Activated T-cell treated with anti-CD3 and anti-CD28 coated beads, Interleukin-2, amount 50 U/mL, for 4 hours (primary cell): Measurements from ENCODE around the gene SCARB2. TPM values are rescaled to one million over a fixed set of nuclear protein-coding genes. Genes with fewer than 3 reads are reported as not detected.

Source experiments
- ATAC-seq, 2 donors: fragments of 200-7000 bp; cut with Tn5 transposase; one replicate each; pipeline ENCODE4 v1.10.0; 2021
- DNase-seq: peaks from one replicate; pipeline ENCODE4 v3.0.0-alpha.2; 2020
- H3K27me3 Mint-ChIP-seq: one replicate; pipeline ENCODE4 v1.8.0; 2021; ENCODE audit warnings: low read depth, mixed read lengths
- H3K36me3 Mint-ChIP-seq: one replicate; pipeline ENCODE4 v1.8.0; 2022; ENCODE audit warnings: mixed read lengths; ENCODE audit not compliant: insufficient read depth
- H3K4me1 Mint-ChIP-seq: one replicate; pipeline ENCODE4 v1.8.0; 2021; ENCODE audit warnings: low read depth, mixed read lengths
- H3K4me3 Mint-ChIP-seq: one replicate; pipeline ENCODE4 v1.8.0; 2021; ENCODE audit warnings: mild to moderate bottlenecking, moderate library complexity, mixed read lengths
- H3K9me3 Mint-ChIP-seq: one replicate; pipeline ENCODE4 v1.8.0; 2021; ENCODE audit warnings: mixed read lengths
- total RNA-seq, 3 donors: library from RNA; stranded (reverse); gene quantifications; one replicate each; pipeline ENCODE4 v1.2.1, GENCODE V29; 2021

The SCARB2 gene
- total RNA-seq, 3 donors from 2014 or later: 3.5 to 5.3 (median 4.6) TPM

- Mint-ChIP-seq H3K4me3 (no peak overlapping the region), H3K9me3 (peaks cover 25% of the 10 kb centered on the region), H3K27me3 (no peaks in the 10 kb centered on the region), H3K4me1 (no peaks in the 10 kb centered on the region), H3K36me3 (no peaks in the 10 kb centered on the region)
- DNase-seq (no peak), ATAC-seq (no peak)
These were observed 24.6 kb upstream of the SCARB2 start for GRCh38 chr4:76238236-76238635.

GRCh38 chr4:76235915-76236314 lies 22.3 kb upstream of the SCARB2 start:
- ATAC-seq: no peak
- Mint-ChIP-seq H3K27me3 (no peaks in the 10 kb centered on the region), H3K9me3 (peaks cover 23% of the 10 kb centered on the region), H3K4me1 (no peaks in the 10 kb centered on the region), H3K36me3 (no peaks in the 10 kb centered on the region), H3K4me3 (no peak overlapping the region)
- DNase-seq: no peak

GRCh38 chr4:76235407-76235806 lies 21.8 kb upstream of the SCARB2 start:
- Mint-ChIP-seq H3K27me3 (no peaks in the 10 kb centered on the region), H3K4me3 (no peak overlapping the region), H3K4me1 (no peaks in the 10 kb centered on the region), H3K36me3 (no peaks in the 10 kb centered on the region), H3K9me3 (peaks cover 18% of the 10 kb centered on the region)
- no peak for ATAC-seq
- no peak for DNase-seq

- Mint-ChIP-seq H3K27me3 (no peaks in the 10 kb centered on the region), H3K4me3 (no peak overlapping the region), H3K36me3 (no peaks in the 10 kb centered on the region), H3K4me1 (no peaks in the 10 kb centered on the region), H3K9me3 (peaks cover 11% of the 10 kb centered on the region)
- DNase-seq (no peak), ATAC-seq (no peak)
These were observed 21.0 kb upstream of the SCARB2 start for GRCh38 chr4:76234679-76235044.

- H3K36me3 Mint-ChIP-seq: no peaks in the 10 kb centered on the region
- no peak for DNase-seq
- H3K27me3 Mint-ChIP-seq: no peaks in the 10 kb centered on the region
- peaks cover 12% of the 10 kb centered on the region for H3K9me3 Mint-ChIP-seq
- H3K4me3 Mint-ChIP-seq: no peak overlapping the region
- ATAC-seq: no peak
- H3K4me1 Mint-ChIP-seq: no peaks in the 10 kb centered on the region
These were observed 20.5 kb upstream of the SCARB2 start for GRCh38 chr4:76233967-76234678.

- DNase-seq (no peak), ATAC-seq (no peak)
- Mint-ChIP-seq H3K9me3 (peaks cover 18% of the 10 kb centered on the region), H3K36me3 (peaks cover 2% of the 10 kb centered on the region), H3K27me3 (no peaks in the 10 kb centered on the region), H3K4me1 (no peaks in the 10 kb centered on the region), H3K4me3 (no peak overlapping the region)
These were observed 19.9 kb upstream of the SCARB2 start for GRCh38 chr4:76233529-76233928.

- ATAC-seq (no peak), DNase-seq (no peak)
- peaks cover 19% of the 10 kb centered on the region for H3K9me3 Mint-ChIP-seq
- no peaks in the 10 kb centered on the region for H3K4me1 Mint-ChIP-seq
- H3K27me3 Mint-ChIP-seq: no peaks in the 10 kb centered on the region
- H3K36me3 Mint-ChIP-seq: peaks cover 2% of the 10 kb centered on the region
- no peak overlapping the region for H3K4me3 Mint-ChIP-seq
These were observed 19.5 kb upstream of the SCARB2 start for GRCh38 chr4:76233083-76233482.

- H3K36me3 Mint-ChIP-seq: peaks cover 2% of the 10 kb centered on the region
- ATAC-seq (no peak), DNase-seq (no peak)
- no peaks in the 10 kb centered on the region for H3K27me3 Mint-ChIP-seq
- peaks cover 20% of the 10 kb centered on the region for H3K9me3 Mint-ChIP-seq
- H3K4me1 Mint-ChIP-seq: no peaks in the 10 kb centered on the region
- H3K4me3 Mint-ChIP-seq: no peak overlapping the region
These were observed 19.1 kb upstream of the SCARB2 start for GRCh38 chr4:76232681-76233080.

GRCh38 chr4:76226418-76226817 lies 12.8 kb upstream of the SCARB2 start:
- no peak for ATAC-seq
- Mint-ChIP-seq H3K9me3 (peaks cover 19% of the 10 kb centered on the region), H3K27me3 (peaks cover 2% of the 10 kb centered on the region), H3K36me3 (peaks cover 2% of the 10 kb centered on the region), H3K4me3 (no peak overlapping the region), H3K4me1 (no peaks in the 10 kb centered on the region)
- DNase-seq: no peak

- DNase-seq (no peak), ATAC-seq (no peak)
- H3K27me3 Mint-ChIP-seq: peaks cover 2% of the 10 kb centered on the region
- H3K4me3 Mint-ChIP-seq: no peak overlapping the region
- peaks cover 2% of the 10 kb centered on the region for H3K36me3 Mint-ChIP-seq
- peaks cover 14% of the 10 kb centered on the region for H3K9me3 Mint-ChIP-seq
- no peaks in the 10 kb centered on the region for H3K4me1 Mint-ChIP-seq
These were observed 10.5 kb upstream of the SCARB2 start for GRCh38 chr4:76224171-76224570.

- DNase-seq: no peak
- no peak for ATAC-seq
- peaks cover 12% of the 10 kb centered on the region for H3K4me1 Mint-ChIP-seq
- H3K4me3 Mint-ChIP-seq: no peak overlapping the region
- H3K9me3 Mint-ChIP-seq: no peaks in the 10 kb centered on the region
- no peaks in the 10 kb centered on the region for H3K27me3 Mint-ChIP-seq
- no peaks in the 10 kb centered on the region for H3K36me3 Mint-ChIP-seq
These were observed 5.9 kb upstream of the SCARB2 start for GRCh38 chr4:76219299-76220055.

- no peaks in the 10 kb centered on the region for H3K9me3 Mint-ChIP-seq
- ATAC-seq (no peak), DNase-seq (no peak)
These were observed 3.6 kb upstream of the SCARB2 start for GRCh38 chr4:76216975-76217814.

GRCh38 chr4:76216524-76216923 lies 2.9 kb upstream of the SCARB2 start:
- ATAC-seq: no peak
- no peaks in the 10 kb centered on the region for H3K9me3 Mint-ChIP-seq
- no peaks in the 10 kb centered on the region for H3K36me3 Mint-ChIP-seq
- H3K27me3 Mint-ChIP-seq: no peaks in the 10 kb centered on the region
- H3K4me3 Mint-ChIP-seq: no peak overlapping the region
- no peak for DNase-seq
- peaks cover 32% of the 10 kb centered on the region for H3K4me1 Mint-ChIP-seq

More at GRCh38 chr4:76216975-76217814, 3.6 kb upstream of the SCARB2 start:
- Mint-ChIP-seq H3K4me3 (no peak overlapping the region), H3K36me3 (no peaks in the 10 kb centered on the region), H3K4me1 (peaks cover 27% of the 10 kb centered on the region), H3K27me3 (no peaks in the 10 kb centered on the region)

GRCh38 chr4:76215077-76215476 lies 1.5 kb upstream of the SCARB2 start:
- Mint-ChIP-seq H3K4me1 (peaks cover 35% of the 10 kb centered on the region), H3K4me3 (no peak overlapping the region), H3K36me3 (no peaks in the 10 kb centered on the region), H3K27me3 (no peaks in the 10 kb centered on the region), H3K9me3 (no peaks in the 10 kb centered on the region)
- ATAC-seq (no peak), DNase-seq (no peak)
